22Rv1 (cell line): ENCODE measurements around the gene RNF220.

Source experiments
- H3K27ac ChIP-seq: fragments of 450-650 bp; 2 replicates; pipeline ENCODE4 v1.5.1; 2017
- CTCF ChIP-seq: fragments of 450-650 bp; IDR thresholded peaks from 2 replicates; pipeline ENCODE4 v1.5.1; 2017; ENCODE audit warnings: mild to moderate bottlenecking
- ZFX ChIP-seq: fragments of 450-650 bp; IDR thresholded peaks from 2 replicates; pipeline ENCODE4 v1.6.1; 2017; ENCODE audit warnings: antibody characterized with exemption, borderline replicate concordance

Gene RNF220

DNA sequence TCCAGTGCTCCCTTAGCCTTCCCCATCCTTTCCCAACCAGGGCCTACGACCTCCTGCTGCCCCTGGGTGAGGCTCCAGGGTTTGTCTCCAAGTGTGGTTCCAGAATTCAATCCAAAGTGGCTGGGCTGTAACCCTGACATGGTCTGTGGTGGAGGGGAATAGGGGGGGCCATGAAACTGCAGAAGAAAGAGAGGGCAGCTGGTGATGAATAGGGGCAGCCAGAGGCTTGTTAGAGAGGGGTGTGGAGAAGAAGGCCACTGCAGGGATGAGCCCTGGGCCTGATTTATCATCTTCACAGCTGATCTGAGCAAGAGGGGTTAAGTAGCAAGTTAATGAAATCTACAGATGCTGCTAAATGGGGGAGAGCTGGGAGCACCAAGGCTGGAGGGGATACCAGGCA lies 37.1 kb upstream of the RNF220 start:
- H3K27ac ChIP-seq: no peak overlapping the region
- no peak for TF ChIP-seq CTCF

GRCh38 chr1:44368471-44369151 lies 36.4 kb upstream of the RNF220 start:
- no peak for TF ChIP-seq ZFX
- TF ChIP-seq CTCF: no peak

DNA sequence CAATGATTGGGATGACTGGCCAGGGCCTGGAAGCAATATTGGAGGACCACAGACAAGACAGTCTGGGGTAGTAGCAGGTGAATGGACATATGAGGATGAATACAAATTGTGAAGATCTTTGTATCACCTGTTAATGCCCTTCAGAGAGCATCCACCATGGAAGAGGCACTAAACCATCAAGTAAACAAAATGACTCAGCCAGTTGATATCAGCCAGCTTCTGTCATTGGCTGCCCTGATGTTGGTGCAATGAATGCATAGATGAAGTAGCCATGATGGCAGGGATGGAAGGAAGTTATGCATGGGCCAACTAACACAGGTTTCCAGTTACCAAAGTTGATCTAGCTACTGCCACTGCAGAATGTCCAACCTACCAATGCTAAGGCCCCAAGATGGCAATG lies 33.8 kb upstream of the RNF220 start:
- TF ChIP-seq CTCF (no peak), ZFX (no peak)

More at GRCh38 chr1:44368471-44369151, 36.4 kb upstream of the RNF220 start:
- H3K27ac ChIP-seq: no peak overlapping the region

GRCh38 chr1:44375547-44375946 lies 29.5 kb upstream of the RNF220 start:
- no peak overlapping the region for H3K27ac ChIP-seq
- TF ChIP-seq ZFX: no peak
- no peak for TF ChIP-seq CTCF

More for the DNA sequence above, 33.8 kb upstream of the RNF220 start:
- H3K27ac ChIP-seq: no peak overlapping the region

DNA sequence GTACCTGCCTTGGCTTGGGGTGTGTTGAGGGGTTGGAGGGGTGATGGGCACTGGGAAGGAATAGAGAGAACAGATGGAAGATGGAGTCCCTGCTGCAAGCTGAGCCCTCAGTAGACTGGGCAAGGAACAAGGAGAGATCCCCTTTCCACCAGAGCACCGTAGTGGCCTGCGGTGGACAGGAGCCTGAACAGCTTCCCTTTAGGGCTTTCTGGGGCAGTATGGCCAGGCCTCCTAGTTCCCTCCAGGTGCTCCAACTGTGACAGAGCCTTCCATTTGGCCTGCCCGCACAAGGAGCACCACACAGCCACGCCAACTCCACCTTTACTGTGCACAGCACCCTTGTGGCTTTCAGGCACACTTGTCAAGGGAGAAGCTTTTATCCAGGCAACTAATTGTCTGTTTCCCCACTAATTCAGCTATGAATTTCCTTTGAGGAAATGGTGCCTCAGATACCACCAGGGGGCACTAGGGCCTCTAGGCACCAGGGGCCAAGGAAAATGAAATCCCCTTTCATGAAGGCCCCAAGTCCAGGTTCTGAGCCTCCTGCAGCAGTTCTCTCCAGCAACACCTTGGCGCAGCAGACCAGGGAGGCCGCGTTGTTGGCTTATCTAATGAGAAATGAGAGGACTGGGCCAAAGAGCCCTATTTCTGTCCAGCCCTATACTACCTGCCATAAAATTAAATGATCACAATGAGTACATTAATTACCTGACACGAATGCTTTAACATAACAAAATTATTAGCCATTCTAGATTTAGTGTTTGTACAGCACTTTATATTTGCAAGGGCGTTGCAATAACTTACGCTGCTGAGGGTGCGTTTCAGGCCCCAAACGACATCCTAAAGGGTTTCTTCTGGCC lies 26.9 kb upstream of the RNF220 start:
- no peak for TF ChIP-seq ZFX
- TF ChIP-seq CTCF: peak; percentile 78
- no peak overlapping the region for H3K27ac ChIP-seq

DNA sequence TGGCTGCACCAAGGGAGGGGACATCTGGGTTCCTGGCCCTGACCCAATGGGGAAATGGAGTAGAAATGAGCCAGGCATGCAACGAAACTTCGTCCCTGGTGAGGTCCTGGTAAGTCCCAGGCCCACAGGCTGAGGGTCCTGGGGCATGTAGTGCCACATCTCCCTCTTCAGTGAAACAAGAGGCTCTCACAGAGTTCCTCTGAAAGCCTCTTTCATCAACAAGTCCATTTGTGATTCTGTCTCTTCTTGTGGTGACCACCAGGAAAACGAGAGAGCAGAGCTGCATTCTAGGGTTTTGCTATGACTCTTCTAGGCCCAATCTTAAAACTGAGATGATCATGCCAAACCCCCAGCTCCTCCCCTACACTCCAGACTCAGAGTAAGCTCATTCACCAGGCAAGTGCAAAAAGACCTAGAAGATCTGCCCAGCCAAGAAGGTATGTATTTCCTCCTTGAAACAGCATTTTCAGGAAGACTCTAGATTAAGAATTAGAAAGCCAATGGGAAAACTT lies 24.3 kb upstream of the RNF220 start:
- TF ChIP-seq CTCF (no peak), ZFX (no peak)

DNA sequence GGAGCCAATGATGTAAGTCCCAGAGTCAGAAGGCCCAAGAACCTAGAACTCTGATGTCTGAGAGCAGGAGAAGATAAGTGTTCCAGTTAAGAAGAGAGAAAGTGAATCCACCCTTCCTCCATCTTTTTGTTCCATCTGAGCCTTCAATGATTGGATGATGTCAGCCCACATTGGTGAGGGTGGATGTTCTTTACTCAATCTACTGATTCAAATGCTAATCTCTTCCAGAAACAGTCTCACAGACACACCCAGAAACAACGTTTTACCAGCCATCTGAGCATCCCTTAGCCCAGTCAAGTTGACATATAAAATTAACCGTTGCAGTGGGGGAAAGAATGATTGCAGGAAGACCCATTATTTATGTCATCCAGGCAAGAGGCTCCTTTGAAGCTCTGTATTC lies 16.5 kb upstream of the RNF220 start:
- TF ChIP-seq ZFX (no peak), CTCF (no peak)
- H3K27ac ChIP-seq: no peak overlapping the region

More for the DNA sequence above, 24.3 kb upstream of the RNF220 start:
- no peak overlapping the region for H3K27ac ChIP-seq
